ENCODE measurements around the gene TRA2A. TPM values are rescaled to one million over a fixed set of nuclear protein-coding genes. Genes with fewer than 3 reads are reported as not detected.

TRA2A gene
- total RNA-seq, 1 experiment from 2014 or later = 169 TPM

DNA sequence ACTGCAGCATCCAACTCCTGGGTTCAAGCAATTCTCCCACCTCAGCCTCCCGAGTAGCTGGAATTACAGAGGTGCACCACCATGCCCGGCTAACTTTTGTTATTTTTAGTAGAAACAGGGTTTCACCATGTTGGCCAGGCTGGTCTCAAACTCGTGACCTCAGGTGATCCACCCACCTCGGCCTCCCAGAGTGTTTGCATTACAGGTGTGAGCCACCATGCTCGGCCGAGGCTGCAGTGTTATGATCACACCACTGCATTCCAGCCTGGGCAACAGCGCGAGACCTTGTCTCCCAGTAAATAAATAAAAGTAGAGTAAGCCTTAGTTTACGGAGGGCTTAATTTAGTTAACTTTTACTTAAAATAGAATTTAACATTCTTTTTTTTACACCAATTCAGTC is 37.8 kb downstream of the TRA2A start:
- no CpG with 5 or more reads among the region's 9 CpGs for WGBS (ENCODE audit: extremely low coverage, insufficient read length, low lambda C conversion rate)
- H3K4me1 ChIP-seq (ENCODE audit: insufficient read depth, low read length) = no peaks in the 10 kb centered on the region
- no peak overlapping the region for H3K56ac ChIP-seq (ENCODE audit: insufficient read length, low read depth, low read length)
- Mint-ChIP-seq H3K27ac (no peak overlapping the region), H3K4me3 (no peak overlapping the region), H3K9me3 (no peaks in the 10 kb centered on the region), H3K36me3 (ENCODE audit: insufficient read depth in 1 of 3, low read depth in 3 of 3) (peaks cover 0 to 4% (median 0%) of the 10 kb centered on the region in 3 experiments; a peak in 1 of 7 replicates), H3K27me3 (ENCODE audit: low read depth) (no peaks in the 10 kb centered on the region; the same call in 1 of the 2 replicates), H3K4me1 (peaks cover 0 to 7% of the 10 kb centered on the region in 2 experiments; a peak in 1 of 4 replicates)
- H4K5ac ChIP-seq (ENCODE audit: insufficient read length, low read depth, low read length) = no peak overlapping the region
- no peak for DNase-seq
- H2BK20ac ChIP-seq (ENCODE audit: low read depth, low read length, poor library complexity, severe bottlenecking) = no peak overlapping the region
- TF ChIP-seq CTCF (conservative IDR thresholded peaks at IDR 0.05) = no peak
- H3K14ac ChIP-seq (ENCODE audit: insufficient read depth, low read length) = no peak overlapping the region
- no peaks in the 10 kb centered on the region for H3K9me3 ChIP-seq (ENCODE audit: control insufficient read depth, low read depth, low read length)
- no peak overlapping the region for H3K4me2 ChIP-seq (ENCODE audit: insufficient read depth, insufficient read length, low read length)
- no peaks in the 10 kb centered on the region for H3K79me1 ChIP-seq (ENCODE audit: insufficient read depth, low read depth, low read length, poor library complexity, severe bottlenecking)
- H3T11ph ChIP-seq (ENCODE audit: low read length) = no peak overlapping the region
- H3K23me2 ChIP-seq (ENCODE audit: insufficient read length, low read depth, low read length, poor library complexity, severe bottlenecking) = no peaks in the 10 kb centered on the region
- H3K23ac ChIP-seq (ENCODE audit: insufficient read length, low read depth, low read length) = no peak overlapping the region
- no peak overlapping the region for H3K18ac ChIP-seq (ENCODE audit: insufficient read length, low read depth, low read length)
- H4K91ac ChIP-seq (ENCODE audit: insufficient read length, low read depth, low read length) = no peak overlapping the region
- H3K79me2 ChIP-seq (ENCODE audit: insufficient read depth, low read length) = no peaks in the 10 kb centered on the region
- H2BK15ac ChIP-seq (ENCODE audit: low read depth, low read length) = no peak overlapping the region
- no peak overlapping the region for H2BK12ac ChIP-seq (ENCODE audit: insufficient read length, low read depth, low read length)
- H2BK5ac ChIP-seq (ENCODE audit: insufficient read length, low read length) = no peak overlapping the region
- H2AK5ac ChIP-seq (ENCODE audit: insufficient read length, low read length) = no peak overlapping the region
- no peak overlapping the region for H3K27ac ChIP-seq (ENCODE audit: insufficient read length, low read depth, low read length)
- no peak overlapping the region for H3K9ac ChIP-seq (ENCODE audit: extremely low read depth, insufficient read length, low read length)
- H3K27me3 ChIP-seq (ENCODE audit: insufficient read depth, low read length) = no peaks in the 10 kb centered on the region
- no peak overlapping the region for H2BK120ac ChIP-seq (ENCODE audit: low read depth, low read length, poor library complexity, severe bottlenecking)
- no peak overlapping the region for H2AFZ ChIP-seq (ENCODE audit: low read length)
- H3K4ac ChIP-seq (ENCODE audit: low read depth, low read length) = no peak overlapping the region
- H4K8ac ChIP-seq (replicated peaks; ENCODE audit: insufficient read length, low read depth, low read length) = no peak overlapping the region
- H4K20me1 ChIP-seq (ENCODE audit: control insufficient read depth, insufficient read depth, insufficient read length) = no peaks in the 10 kb centered on the region
